ENCODE data around the gene MYO5C. TPM values are rescaled to one million over a fixed set of nuclear protein-coding genes. Genes with fewer than 3 reads are reported as not detected.
A peak's percentile ranks its signal among the peaks of the same experiment; 100 is the strongest.

MYO5C gene
- total RNA-seq, 6 donors from 2014 or later = 59.9 to 128 (median 84.5) TPM

DNA sequence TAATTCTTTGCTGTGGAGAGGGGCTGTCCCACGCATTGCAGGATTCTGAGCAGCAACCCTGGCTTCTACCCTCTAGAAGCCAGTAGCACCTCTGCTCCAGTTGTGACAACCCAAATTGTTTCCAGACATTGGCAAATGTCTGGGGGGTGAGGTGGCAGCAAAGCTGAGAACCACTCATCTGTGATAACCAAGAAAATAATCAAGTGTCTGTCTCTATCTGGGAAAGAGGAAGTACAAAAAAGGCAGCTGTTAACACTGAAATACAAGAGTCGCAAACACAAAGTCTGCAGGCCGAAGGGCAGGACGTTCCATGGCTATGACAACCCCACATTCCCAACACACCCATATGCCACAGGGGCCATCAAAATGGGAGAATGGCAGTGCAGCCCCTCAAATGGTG lies 62.2 kb downstream of the MYO5C start:
- DNase-seq (no peak), ATAC-seq (ENCODE audit: low FRiP score in 2 of 2) (peak in 1 of 2 donors; percentile 23)
- no peak overlapping the region for H3K4me3 ChIP-seq
- H3K4me1 ChIP-seq = no peaks in the 10 kb centered on the region
- WGBS, 2 donors = 61 to 66% methylated on average over 4 of the region's 4 CpGs
- H3K9me3 ChIP-seq = no peaks in the 10 kb centered on the region
- no peak overlapping the region for H3K27ac ChIP-seq
- H3K27me3 ChIP-seq = no peaks in the 10 kb centered on the region
- TF ChIP-seq, protein P1, sequence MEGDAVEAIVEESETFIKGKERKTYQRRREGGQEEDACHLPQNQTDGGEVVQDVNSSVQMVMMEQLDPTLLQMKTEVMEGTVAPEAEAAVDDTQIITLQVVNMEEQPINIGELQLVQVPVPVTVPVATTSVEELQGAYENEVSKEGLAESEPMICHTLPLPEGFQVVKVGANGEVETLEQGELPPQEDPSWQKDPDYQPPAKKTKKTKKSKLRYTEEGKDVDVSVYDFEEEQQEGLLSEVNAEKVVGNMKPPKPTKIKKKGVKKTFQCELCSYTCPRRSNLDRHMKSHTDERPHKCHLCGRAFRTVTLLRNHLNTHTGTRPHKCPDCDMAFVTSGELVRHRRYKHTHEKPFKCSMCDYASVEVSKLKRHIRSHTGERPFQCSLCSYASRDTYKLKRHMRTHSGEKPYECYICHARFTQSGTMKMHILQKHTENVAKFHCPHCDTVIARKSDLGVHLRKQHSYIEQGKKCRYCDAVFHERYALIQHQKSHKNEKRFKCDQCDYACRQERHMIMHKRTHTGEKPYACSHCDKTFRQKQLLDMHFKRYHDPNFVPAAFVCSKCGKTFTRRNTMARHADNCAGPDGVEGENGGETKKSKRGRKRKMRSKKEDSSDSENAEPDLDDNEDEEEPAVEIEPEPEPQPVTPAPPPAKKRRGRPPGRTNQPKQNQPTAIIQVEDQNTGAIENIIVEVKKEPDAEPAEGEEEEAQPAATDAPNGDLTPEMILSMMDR (IDR thresholded peaks at IDR 0.05) = no peak
- TF ChIP-seq EP300 (IDR thresholded peaks at IDR 0.05) = no peak
- no peak for TF ChIP-seq POLR2AphosphoS5 (IDR thresholded peaks at IDR 0.05)
- TF ChIP-seq POLR2A (IDR thresholded peaks at IDR 0.05) = no peak
- peaks cover 0 to 21% (median 9%) of the 10 kb centered on the region in 4 donors for H3K36me3 ChIP-seq

DNA sequence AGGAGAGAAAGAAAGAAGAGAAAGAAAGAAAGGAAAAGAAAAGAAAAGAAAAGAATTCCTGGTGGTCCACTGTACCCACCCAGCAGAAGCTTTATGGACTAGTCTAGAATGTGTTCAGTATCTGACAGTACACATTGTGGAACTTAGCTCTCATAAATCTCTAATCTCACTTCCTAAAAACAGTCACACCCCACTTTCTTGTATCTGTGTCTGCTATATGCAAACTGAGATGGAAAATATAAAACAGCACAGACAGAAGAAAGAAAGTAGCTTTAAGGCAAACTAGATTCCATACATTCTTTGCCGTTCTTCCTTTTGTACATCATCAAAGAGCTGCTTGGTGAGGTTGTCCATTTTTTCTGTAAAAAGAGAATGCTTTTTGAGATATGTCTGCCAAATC lies 63.3 kb downstream of the MYO5C start:
- Histone ChIP-seq H3K36me3 (peaks cover 0 to 18% (median 9%) of the 10 kb centered on the region in 4 donors), H3K9me3 (no peaks in the 10 kb centered on the region)
- WGBS, 2 donors = 40 to 50% methylated on average over 1 of the region's 1 CpG

DNA sequence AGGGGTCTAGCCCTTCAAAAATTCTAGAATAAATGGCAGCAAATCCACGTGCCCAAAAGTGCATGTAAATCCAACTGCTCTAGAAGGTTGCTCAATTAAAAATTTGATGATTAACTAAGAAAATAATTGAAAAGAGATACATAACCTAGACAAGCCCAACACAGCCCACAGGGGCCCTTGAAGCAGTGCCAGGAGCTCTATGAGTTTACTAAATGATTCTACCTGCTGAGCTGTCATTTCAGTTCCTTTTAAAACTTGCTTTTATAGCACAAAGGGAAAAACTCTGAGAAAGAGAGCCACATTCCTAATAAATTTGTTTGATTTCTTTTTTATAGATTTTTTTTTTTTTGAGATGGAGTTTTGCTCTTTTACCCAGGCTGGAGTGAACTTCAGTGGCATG lies 65.5 kb downstream of the MYO5C start:
- no peak for DNase-seq
- Histone ChIP-seq H3K27ac (no peak overlapping the region), H3K4me3 (no peak overlapping the region), H3K9me3 (no peaks in the 10 kb centered on the region), H3K36me3 (peaks cover 0 to 13% (median 4%) of the 10 kb centered on the region in 4 donors), H3K27me3 (no peaks in the 10 kb centered on the region), H3K4me1 (no peaks in the 10 kb centered on the region)
- no peak for TF ChIP-seq EP300 (IDR thresholded peaks at IDR 0.05)
- no peak for TF ChIP-seq POLR2A (IDR thresholded peaks at IDR 0.05)
- TF ChIP-seq, protein P1 (IDR thresholded peaks at IDR 0.05) = no peak
- TF ChIP-seq POLR2AphosphoS5 (IDR thresholded peaks at IDR 0.05) = no peak
- 75 to 78% methylated on average over 1 of the region's 1 CpG for WGBS, 2 donors
- ATAC-seq (ENCODE audit: low FRiP score in 2 of 2) = no peak

More for the DNA sequence above, 63.3 kb downstream of the MYO5C start:
- DNase-seq = no peak
- TF ChIP-seq EP300 (IDR thresholded peaks at IDR 0.05) (no peak), POLR2AphosphoS5 (IDR thresholded peaks at IDR 0.05) (no peak), POLR2A (IDR thresholded peaks at IDR 0.05) (no peak)
- TF ChIP-seq, protein P1 (IDR thresholded peaks at IDR 0.05) = no peak
- no peaks in the 10 kb centered on the region for H3K4me1 ChIP-seq
- no peak for ATAC-seq (ENCODE audit: low FRiP score in 2 of 2)
- no peak overlapping the region for H3K27ac ChIP-seq
- no peaks in the 10 kb centered on the region for H3K27me3 ChIP-seq
- no peak overlapping the region for H3K4me3 ChIP-seq

DNA sequence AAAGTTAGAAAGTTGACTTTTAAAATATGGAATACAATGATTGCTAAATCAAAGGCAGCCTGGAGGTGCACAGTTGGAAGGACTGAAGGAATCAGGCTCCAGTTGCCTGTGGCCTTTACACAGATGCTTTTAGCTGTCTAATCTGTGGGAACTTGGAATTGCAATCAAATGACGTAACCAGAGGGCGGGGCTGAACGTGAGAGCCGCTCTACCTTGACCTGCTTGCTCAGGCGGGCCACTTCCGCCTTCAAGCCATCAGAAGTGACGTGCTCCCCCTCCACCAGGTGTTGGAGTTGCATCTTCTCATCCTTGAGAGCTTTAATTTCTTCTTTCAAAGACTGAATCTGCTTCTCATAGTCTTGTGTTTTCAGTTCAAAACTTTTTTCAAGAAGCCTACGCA lies 66.7 kb downstream of the MYO5C start:
- H3K9me3 ChIP-seq = no peaks in the 10 kb centered on the region
- H3K27ac ChIP-seq = no peak overlapping the region
- DNase-seq (peak in 1 of 2 donors; percentile 40), ATAC-seq (ENCODE audit: low FRiP score in 2 of 2) (no peak)
- TF ChIP-seq, protein P1 (IDR thresholded peaks at IDR 0.05) = no peak
- no peak for TF ChIP-seq POLR2AphosphoS5 (IDR thresholded peaks at IDR 0.05)
- no peak for TF ChIP-seq EP300 (IDR thresholded peaks at IDR 0.05)
- no peak for TF ChIP-seq POLR2A (IDR thresholded peaks at IDR 0.05)
- no peaks in the 10 kb centered on the region for H3K27me3 ChIP-seq
- 53 to 62% methylated on average over 8 of the region's 8 CpGs for WGBS, 2 donors
- no peak overlapping the region for H3K4me3 ChIP-seq
- H3K4me1 ChIP-seq = no peaks in the 10 kb centered on the region
- peaks cover 0 to 8% (median 4%) of the 10 kb centered on the region in 4 donors for H3K36me3 ChIP-seq

DNA sequence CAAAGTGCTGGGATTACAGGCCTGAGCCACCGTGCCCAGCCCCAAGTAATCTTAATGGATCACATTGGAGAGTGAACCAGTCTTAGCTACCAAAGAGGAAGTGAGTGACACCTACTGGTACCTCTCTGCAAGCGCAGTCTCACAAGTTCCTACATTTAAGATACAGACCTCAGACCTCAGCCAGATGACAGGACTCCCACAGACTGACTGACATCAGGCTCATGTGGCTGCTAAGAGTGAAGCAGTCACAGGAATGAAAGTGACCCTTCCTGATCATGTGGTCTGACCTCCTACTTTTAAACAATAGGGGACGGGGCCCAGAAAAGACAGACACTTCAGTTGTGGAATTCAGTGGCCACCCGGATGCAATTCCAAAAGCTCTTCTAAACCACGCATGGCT lies 68.1 kb downstream of the MYO5C start:
- H3K4me1 ChIP-seq = no peaks in the 10 kb centered on the region
- H3K27me3 ChIP-seq = no peaks in the 10 kb centered on the region
- DNase-seq = peak in 1 of 2 donors; percentile 56

More for the DNA sequence above, 68.1 kb downstream of the MYO5C start:
- no peak overlapping the region for H3K4me3 ChIP-seq
- no peak for TF ChIP-seq EP300 (IDR thresholded peaks at IDR 0.05)
- TF ChIP-seq, protein P1 (IDR thresholded peaks at IDR 0.05) = peak; percentile 52 to 73 (median 64)
- H3K27ac ChIP-seq = no peak overlapping the region
- ATAC-seq (ENCODE audit: low FRiP score in 2 of 2) = peak; percentile 89 to 92
- WGBS, 2 donors = 54 to 55% methylated on average over 5 of the region's 5 CpGs
- H3K36me3 ChIP-seq = peaks cover 0 to 9% (median 4%) of the 10 kb centered on the region in 4 donors
- H3K9me3 ChIP-seq = no peaks in the 10 kb centered on the region

Data from upper lobe of left lung (tissue), 6 donors.